Measurements from ENCODE around the gene CTBP1.

CTBP1 gene

GRCh38 chr4:1225272-1226143 is 23.4 kb downstream of the CTBP1 start:
- DNase-seq (ENCODE audit: low spot score), result no peak

GRCh38 chr4:1223841-1224809 is 24.8 kb downstream of the CTBP1 start:
- no peak for DNase-seq (ENCODE audit: low spot score)

GRCh38 chr4:1222938-1223690 is 25.8 kb downstream of the CTBP1 start:
- DNase-seq (ENCODE audit: low spot score), result no peak

- no peak for DNase-seq (ENCODE audit: low spot score)
Observed at GRCh38 chr4:1222036-1222789, 26.7 kb downstream of the CTBP1 start.

- DNase-seq (ENCODE audit: low spot score), result no peak
Observed at GRCh38 chr4:1221155-1221870, 27.6 kb downstream of the CTBP1 start.

GRCh38 chr4:1220566-1220965 is 28.4 kb downstream of the CTBP1 start:
- no peak for DNase-seq (ENCODE audit: low spot score)

- DNase-seq (ENCODE audit: low spot score), result no peak
Observed at GRCh38 chr4:1219566-1219950, 29.4 kb downstream of the CTBP1 start.

GRCh38 chr4:1218634-1219565 is 30.0 kb downstream of the CTBP1 start:
- DNase-seq (ENCODE audit: low spot score), result no peak

GRCh38 chr4:1217366-1217765 is 31.6 kb downstream of the CTBP1 start:
- DNase-seq (ENCODE audit: low spot score), result no peak

GRCh38 chr4:1216869-1217294 is 32.0 kb downstream of the CTBP1 start:
- no peak for DNase-seq (ENCODE audit: low spot score)

GRCh38 chr4:1216076-1216614 is 32.8 kb downstream of the CTBP1 start:
- DNase-seq (ENCODE audit: low spot score), result no peak

- DNase-seq (ENCODE audit: low spot score), result no peak
Observed at GRCh38 chr4:1215141-1216075, 33.5 kb downstream of the CTBP1 start.

GRCh38 chr4:1214101-1215095 is 34.5 kb downstream of the CTBP1 start:
- no peak for DNase-seq (ENCODE audit: low spot score)

GRCh38 chr4:1213336-1213995 is 35.5 kb downstream of the CTBP1 start:
- DNase-seq (ENCODE audit: low spot score), result no peak

GRCh38 chr4:1212546-1213335 is 36.2 kb downstream of the CTBP1 start:
- no peak for DNase-seq (ENCODE audit: low spot score)

Measured in SK-N-DZ (cell line).